ENCODE data around the gene OTUB2. TPM values are rescaled to one million over a fixed set of nuclear protein-coding genes. Genes with fewer than 3 reads are reported as not detected.

The OTUB2 gene
- total and polyA plus RNA-seq, 10 donors = 0.07 to 1.1 (median 0.43) TPM

GRCh38 chr14:93987376-93987775 is 38.8 kb upstream of the OTUB2 start:
- DNase-seq = no peak
- Histone ChIP-seq H3K27me3 (replicated peaks in 1 of 7) (peaks cover 0 to 53% (median 0%) of the 10 kb centered on the region in 7 donors), H3K4me1 (no peaks in the 10 kb centered on the region), H3K4me3 (no peak overlapping the region), H3K9me3 (no peaks in the 10 kb centered on the region), H3K36me3 (no peaks in the 10 kb centered on the region), H3K27ac (no peak overlapping the region)
- TF ChIP-seq POLR2A (IDR thresholded peaks at IDR 0.05) (no peak), CTCF (IDR thresholded peaks at IDR 0.05 in 8 of 11, conservative IDR thresholded peaks at IDR 0.05 in 3 of 11) (no peak), POLR2AphosphoS5 (IDR thresholded peaks at IDR 0.05) (no peak)
- intact Hi-C loops (cut with DNase I; ENCODE audit: low total_unique reads) = no loop called here
- 79 to 87% (median 84%) methylated on average over 12 of the region's 12 CpGs for WGBS, 5 donors

GRCh38 chr14:93987815-93988476 is 38.2 kb upstream of the OTUB2 start:
- intact Hi-C loops (cut with DNase I; ENCODE audit: low total_unique reads) = no loop called here
- Histone ChIP-seq H3K36me3 (no peaks in the 10 kb centered on the region), H3K4me1 (no peaks in the 10 kb centered on the region), H3K27ac (no peak overlapping the region), H3K27me3 (replicated peaks in 1 of 7) (peaks cover 0 to 47% (median 0%) of the 10 kb centered on the region in 7 donors), H3K9me3 (no peaks in the 10 kb centered on the region), H3K4me3 (no peak overlapping the region)
- 72 to 86% (median 77%) methylated on average over 3 of the region's 3 CpGs for WGBS, 5 donors
- DNase-seq = no peak
- no peak for TF ChIP-seq POLR2A (IDR thresholded peaks at IDR 0.05)

- intact Hi-C loops (cut with DNase I; ENCODE audit: low total_unique reads) = no loop called here
- no peaks in the 10 kb centered on the region for H3K36me3 ChIP-seq
Measured at GRCh38 chr14:93989939-93990338, 36.2 kb upstream of the OTUB2 start.

GRCh38 chr14:93991212-93991611 is 34.9 kb upstream of the OTUB2 start:
- intact Hi-C loops (cut with DNase I; ENCODE audit: low total_unique reads) = no loop called here
- no peak for TF ChIP-seq CTCF (IDR thresholded peaks at IDR 0.05 in 8 of 11, conservative IDR thresholded peaks at IDR 0.05 in 3 of 11)
- no peak overlapping the region for H3K27ac ChIP-seq
- H3K27me3 ChIP-seq (replicated peaks in 1 of 7) = peaks cover 0 to 30% (median 4%) of the 10 kb centered on the region in 7 donors
- H3K4me1 ChIP-seq = no peaks in the 10 kb centered on the region
- no peak for DNase-seq
- no peaks in the 10 kb centered on the region for H3K36me3 ChIP-seq
- H3K9me3 ChIP-seq = no peaks in the 10 kb centered on the region
- 81 to 90% (median 89%) methylated on average over 10 of the region's 10 CpGs for WGBS, 5 donors
- no peak overlapping the region for H3K4me3 ChIP-seq

More at GRCh38 chr14:93989939-93990338, 36.2 kb upstream of the OTUB2 start:
- no peak for DNase-seq
- H3K9me3 ChIP-seq = no peaks in the 10 kb centered on the region
- TF ChIP-seq POLR2AphosphoS5 (IDR thresholded peaks at IDR 0.05) (no peak), CTCF (IDR thresholded peaks at IDR 0.05 in 8 of 11, conservative IDR thresholded peaks at IDR 0.05 in 3 of 11) (no peak), POLR2A (IDR thresholded peaks at IDR 0.05) (no peak)
- H3K4me3 ChIP-seq = no peak overlapping the region
- no peak overlapping the region for H3K27ac ChIP-seq
- peaks cover 0 to 31% (median 0%) of the 10 kb centered on the region in 7 donors for H3K27me3 ChIP-seq (replicated peaks in 1 of 7)
- WGBS, 5 donors = 52 to 62% (median 54%) methylated on average over 4 of the region's 4 CpGs
- H3K4me1 ChIP-seq = no peaks in the 10 kb centered on the region
